SH-SY5Y (cell line): Measurements from ENCODE around the gene KDM4B.

ENCODE experiments used
- GATA2 ChIP-seq: IDR thresholded peaks from 2 replicates; pipeline ENCODE4 v1.6.1; 2011; ENCODE audit warnings: mild to moderate bottlenecking, low read depth, low read length
- GATA3 ChIP-seq: IDR thresholded peaks from 2 replicates; pipeline ENCODE4 v1.6.1; 2011; ENCODE audit warnings: low read depth, mild to moderate bottlenecking, low read length, moderate library complexity

- TF ChIP-seq GATA2 (no peak), GATA3 (no peak)
These were observed 161.6 kb downstream of the KDM4B start for GRCh38 chr19:5130371-5131030.
